CD4-positive, alpha-beta T cell (primary cell): ENCODE results near the gene SPATA16. TPM values are rescaled to one million over a fixed set of nuclear protein-coding genes. Genes with fewer than 3 reads are reported as not detected.

ENCODE experiments used
- ATAC-seq: fragments of 200-7000 bp; cut with Tn5 transposase; one replicate; pipeline ENCODE4 v1.10.0; 2022; ENCODE audit warnings: mild to moderate bottlenecking; ENCODE audit not compliant: poor library complexity
- CTCF ChIA-PET: fragments of 350-600 bp; sonication (Branson Sonifier 250); formaldehyde crosslinking; loops from one replicate; lab custom pipeline; 2021; ENCODE audit warnings: antibody characterized with exemption, inconsistent platforms; lab: Charles Lee
- POLR2A ChIA-PET: fragments of 350-600 bp; sonication (Branson Sonifier 250); formaldehyde crosslinking; loops from one replicate; lab custom pipeline; 2021; ENCODE audit warnings: antibody characterized with exemption, inconsistent platforms; lab: Charles Lee
- DNase-seq, 14 experiments: peaks; one replicate each; pipeline ENCODE4 v3.0.0-alpha.2; 2013 to 2020; ENCODE audit warnings: mixed read lengths in 2 of 14
- H3K27ac ChIP-seq, 2 donors: one replicate each; pipeline versions ENCODE4 v1.5.1 to v1.7.0; 2013; ENCODE audit warnings: low read length in 2 of 2, low read depth in 1 of 2, mild to moderate bottlenecking in 1 of 2
- H3K27me3 ChIP-seq, 2 experiments: 1 replicate in 1 of 2; 2 replicates in 1 of 2; pipeline versions ENCODE4 v1.6.1 to v1.7.0; 2013; ENCODE audit warnings: low read length in 2 of 2, control low read depth in 1 of 2, mild to moderate bottlenecking in 1 of 2, moderate library complexity in 1 of 2; ENCODE audit not compliant: insufficient read depth in 2 of 2, control insufficient read depth in 1 of 2
- H3K36me3 ChIP-seq: one replicate; pipeline ENCODE4 v1.6.1; 2013; ENCODE audit warnings: low read length, control low read depth; ENCODE audit not compliant: insufficient read depth
- H3K4me1 ChIP-seq: one replicate; pipeline ENCODE4 v1.6.1; 2013; ENCODE audit warnings: low read length, control low read depth; ENCODE audit not compliant: insufficient read depth
- H3K4me3 ChIP-seq: one replicate; pipeline ENCODE4 v1.5.1; 2013; ENCODE audit warnings: mild to moderate bottlenecking, low read length, moderate library complexity
- H3K9me3 ChIP-seq, 2 experiments: 1 replicate in 1 of 2; 2 replicates in 1 of 2; pipeline versions ENCODE4 v1.6.1 to v1.7.0; 2013; ENCODE audit warnings: low read length in 2 of 2, mild to moderate bottlenecking in 2 of 2, control low read depth in 1 of 2, moderate library complexity in 1 of 2; ENCODE audit not compliant: control insufficient read depth in 1 of 2, insufficient read depth in 1 of 2
- H3K27ac Mint-ChIP-seq: one replicate; pipeline ENCODE4 v1.8.0; 2020; ENCODE audit warnings: mixed read lengths
- H3K27me3 Mint-ChIP-seq: one replicate; pipeline ENCODE4 v1.8.0; 2021; ENCODE audit warnings: mixed read lengths
- H3K36me3 Mint-ChIP-seq: one replicate; pipeline ENCODE4 v1.8.0; 2021; ENCODE audit warnings: low read depth, mixed read lengths
- H3K4me1 Mint-ChIP-seq: one replicate; pipeline ENCODE4 v1.8.0; 2021; ENCODE audit warnings: low read depth, mixed read lengths
- H3K4me3 Mint-ChIP-seq: one replicate; pipeline ENCODE4 v1.8.0; 2020; ENCODE audit warnings: mild to moderate bottlenecking, mixed read lengths
- H3K9me3 Mint-ChIP-seq: one replicate; pipeline ENCODE4 v1.8.0; 2020; ENCODE audit warnings: mixed read lengths
- CTCF ChIP-seq: fragments of 200-600 bp; IDR thresholded peaks from one replicate; pipeline ENCODE4 v1.8.0; 2022; ENCODE audit warnings: antibody characterized with exemption, mild to moderate bottlenecking
- intact Hi-C, 2 experiments: fragments of 100-400 bp; cut with DNase I in 1 of 2; cut with micrococcal nuclease in 1 of 2; formaldehyde crosslinking; loops; one replicate each; pipeline versions ENCODE4 v1.15.1 to v1.9.0; 2023 to 2025; cut with DNase I, micrococcal nuclease
- total RNA-seq, 174 experiments: library from RNA in 2 of 174; stranded (reverse) in 2 of 174; gene quantifications; one replicate each; pipeline ENCODE4 v1.2.3 and lab custom pipeline; 2021 to 2026

SPATA16 gene
- total RNA-seq, 2 experiments from 2014 or later: not detected

- CTCF ChIA-PET: no interaction called here
Observed at GRCh38 chr3:172918165-172918564, 222.9 kb downstream of the SPATA16 start.

GRCh38 chr3:172915911-172916514 is 225.0 kb downstream of the SPATA16 start:
- intact Hi-C loops: no loop called here
- ChIA-PET POLR2A (no interaction called here), CTCF (no interaction called here)
- TF ChIP-seq CTCF: no peak
- ATAC-seq: no peak
- H3K9me3 Mint-ChIP-seq: no peaks in the 10 kb centered on the region
- Histone ChIP-seq H3K27ac (no peak overlapping the region), H3K27me3 (no peaks in the 10 kb centered on the region), H3K36me3 (no peaks in the 10 kb centered on the region), H3K9me3 (no peaks in the 10 kb centered on the region), H3K4me1 (no peaks in the 10 kb centered on the region), H3K4me3 (no peak overlapping the region)
- no peak for DNase-seq
- H3K4me3 Mint-ChIP-seq: no peak overlapping the region
- peaks cover 17% of the 10 kb centered on the region for H3K27me3 Mint-ChIP-seq
- H3K27ac Mint-ChIP-seq: no peak overlapping the region
- H3K4me1 Mint-ChIP-seq: no peaks in the 10 kb centered on the region
- no peaks in the 10 kb centered on the region for H3K36me3 Mint-ChIP-seq

More at GRCh38 chr3:172918165-172918564, 222.9 kb downstream of the SPATA16 start:
- no peak overlapping the region for H3K4me3 ChIP-seq
- H3K36me3 ChIP-seq: no peaks in the 10 kb centered on the region
- no peaks in the 10 kb centered on the region for H3K36me3 Mint-ChIP-seq
- H3K9me3 ChIP-seq: no peaks in the 10 kb centered on the region
- no peaks in the 10 kb centered on the region for H3K27me3 ChIP-seq
- POLR2A ChIA-PET: no interaction called here
- H3K27ac ChIP-seq: no peak overlapping the region
- ATAC-seq (no peak), DNase-seq (no peak)
- H3K4me1 Mint-ChIP-seq: no peaks in the 10 kb centered on the region
- H3K4me1 ChIP-seq: no peaks in the 10 kb centered on the region
- TF ChIP-seq CTCF: no peak
- intact Hi-C loops: no loop called here
- H3K4me3 Mint-ChIP-seq: no peak overlapping the region
- H3K27me3 Mint-ChIP-seq: peaks cover 2% of the 10 kb centered on the region
- no peaks in the 10 kb centered on the region for H3K9me3 Mint-ChIP-seq
- H3K27ac Mint-ChIP-seq: no peak overlapping the region

DNA sequence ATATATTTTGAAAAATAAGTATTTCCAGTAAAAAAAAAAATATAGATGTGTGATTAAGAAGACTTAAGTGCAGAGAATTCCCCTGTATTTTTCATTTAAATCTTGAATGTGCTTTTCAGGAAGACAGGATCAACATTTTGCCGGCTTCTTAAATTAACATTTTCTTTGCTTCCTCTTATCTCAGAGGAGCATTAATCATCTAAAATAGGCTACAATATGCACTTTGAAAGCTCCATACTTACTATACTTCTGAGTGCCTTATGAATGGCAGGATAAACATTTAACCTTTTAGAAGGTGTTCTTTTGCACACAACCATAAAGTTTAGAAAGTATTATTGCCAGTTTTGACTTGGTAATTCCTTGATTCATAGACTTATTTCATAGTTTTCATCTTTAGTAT is 226.2 kb downstream of the SPATA16 start:
- Histone ChIP-seq H3K4me1 (no peaks in the 10 kb centered on the region), H3K36me3 (no peaks in the 10 kb centered on the region), H3K4me3 (no peak overlapping the region), H3K27ac (no peak overlapping the region), H3K9me3 (no peaks in the 10 kb centered on the region), H3K27me3 (no peaks in the 10 kb centered on the region)
- DNase-seq: no peak
- Mint-ChIP-seq H3K27me3 (peaks cover 17% of the 10 kb centered on the region), H3K36me3 (no peaks in the 10 kb centered on the region), H3K4me3 (no peak overlapping the region), H3K4me1 (no peaks in the 10 kb centered on the region), H3K27ac (no peak overlapping the region), H3K9me3 (no peaks in the 10 kb centered on the region)
- ATAC-seq: no peak
- ChIA-PET CTCF (no interaction called here), POLR2A (no interaction called here)
- TF ChIP-seq CTCF: no peak
- intact Hi-C loops: no loop called here
